BLaER1 treated with 17β-estradiol and CSF1 and Interleukin-3, amounts not matched to agents 10 nM and 100 nM (cell line): Measurements from ENCODE around the gene TBL1X.
A peak's percentile ranks its signal among the peaks of the same experiment; 100 is the strongest.

ENCODE experiments used
- H3K27ac ChIP-seq, 11 experiments: shearing (Covaris generic); formaldehyde crosslinking; 2 replicates each; pipeline ENCODE4 v1.8.1; 2022
- H3K27me3 ChIP-seq, 11 experiments: shearing (Covaris generic); formaldehyde crosslinking; 2 replicates each; pipeline ENCODE4 v1.8.1; 2022
- H3K36me3 ChIP-seq, 11 experiments: shearing (Covaris generic); formaldehyde crosslinking; 2 replicates each; pipeline ENCODE4 v1.8.1; 2022
- H3K4me1 ChIP-seq, 10 experiments: shearing (Covaris generic); formaldehyde crosslinking; 2 replicates each; pipeline ENCODE4 v1.8.1; 2022
- H3K4me2 ChIP-seq, 11 experiments: shearing (Covaris generic); formaldehyde crosslinking; 2 replicates each; pipeline ENCODE4 v1.8.1; 2022
- H3K4me3 ChIP-seq, 10 experiments: shearing (Covaris generic); formaldehyde crosslinking; 2 replicates each; pipeline ENCODE4 v1.8.1; 2022
- H3K9ac ChIP-seq, 11 experiments: shearing (Covaris generic); formaldehyde crosslinking; 2 replicates each; pipeline ENCODE4 v1.8.1; 2022
- H3K9me3 ChIP-seq, 11 experiments: shearing (Covaris generic); formaldehyde crosslinking; replicated peaks in 1 of 11; 2 replicates each; pipeline ENCODE4 v1.8.1; 2022
- H4K20me1 ChIP-seq, 11 experiments: shearing (Covaris generic); formaldehyde crosslinking; 2 replicates each; pipeline ENCODE4 v1.8.1; 2022
- Cebpa-rat ChIP-seq, 11 experiments: shearing (Covaris generic); IDR thresholded peaks; 2 replicates each; pipeline ENCODE4 v1.8.1; 2022

Gene TBL1X

DNA sequence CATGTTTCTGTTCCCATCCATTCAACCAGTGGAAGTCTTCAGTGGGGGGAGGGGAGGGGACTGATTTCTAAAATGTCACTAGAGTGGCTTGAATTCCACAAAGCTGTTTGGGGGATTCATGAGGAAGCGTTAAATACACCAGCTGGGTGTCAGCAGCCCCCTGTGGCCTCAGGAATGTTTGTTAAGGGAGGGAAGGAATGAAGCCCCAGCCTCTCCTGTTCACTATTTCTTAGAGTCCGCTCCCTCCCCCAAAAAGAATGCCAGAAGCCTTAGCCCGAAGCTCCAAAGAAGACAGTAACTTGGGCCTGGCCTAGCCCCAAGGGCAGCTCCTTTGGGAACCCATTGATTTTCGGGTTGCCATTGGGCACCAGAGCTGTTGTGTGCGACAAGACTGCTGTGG, 324.7 kb downstream of the TBL1X start:
- Histone ChIP-seq H4K20me1 (no peaks in the 10 kb centered on the region), H3K9ac (no peak overlapping the region), H3K27me3 (peaks cover 0 to 17% (median 0%) of the 10 kb centered on the region in 11 experiments; a peak in 3 of 22 replicates), H3K36me3 (no peaks in the 10 kb centered on the region), H3K4me1 (peaks cover 0 to 17% (median 0%) of the 10 kb centered on the region in 10 experiments; a peak in 6 of 20 replicates), H3K27ac (no peak overlapping the region), H3K4me3 (no peak overlapping the region), H3K4me2 (peak overlapping the region in 3 of 11 experiments; percentile 1 to 64 (median 60); a peak in 5 of 22 replicates), H3K9me3 (peaks cover 19 to 27% (median 24%) of the 10 kb centered on the region in 11 experiments)
- no peak for TF ChIP-seq Cebpa-rat (IDR thresholded peaks at IDR 0.05)
